Measurements from ENCODE around the gene SAMD3. TPM values are rescaled to one million over a fixed set of nuclear protein-coding genes. Genes with fewer than 3 reads are reported as not detected.

SAMD3 gene
- total RNA-seq, 1 experiment from 2014 or later, result 7.5 TPM

- H3K4me1 ChIP-seq (ENCODE audit: control insufficient read depth in 1 of 2, insufficient read depth in 2 of 2, low read length in 2 of 2), result no peaks in the 10 kb centered on the region
- no peak overlapping the region for H3K27ac ChIP-seq (ENCODE audit: low read depth, low read length)
- H3K9me2 ChIP-seq (ENCODE audit: insufficient read depth), result no peaks in the 10 kb centered on the region
- no peaks in the 10 kb centered on the region for H4K20me1 ChIP-seq (ENCODE audit: insufficient read depth)
- ChIA-PET RAD21 (ENCODE audit: low non-redundant PET in 1 of 2, low total read pairs in 2 of 2, uncharacterized antibody in 2 of 2, unreplicated experiment in 2 of 2) (no interaction called here), POLR2A (no interaction called here), CTCF (no interaction called here)
- no peaks in the 10 kb centered on the region for H3K79me2 ChIP-seq (ENCODE audit: insufficient read depth, low read length)
- no peak overlapping the region for H3K4me3 ChIP-seq (replicated peaks in 1 of 2; ENCODE audit: low read depth in 1 of 2, low read length in 2 of 2)
- H3K9me3 ChIP-seq (ENCODE audit: control insufficient read depth in 1 of 2, insufficient read depth in 1 of 2, low read depth in 1 of 2, low read length in 2 of 2), result no peaks in the 10 kb centered on the region
- TF ChIP-seq RAD21 (IDR thresholded peaks at IDR 0.05; ENCODE audit: low read depth), result no peak
- no peak for TF ChIP-seq SRF (IDR thresholded peaks at IDR 0.05; ENCODE audit: low read depth)
- no peak for TF ChIP-seq JUND (IDR thresholded peaks at IDR 0.05)
- DNase-seq (ENCODE audit: low read depth, low spot score) (no peak), ATAC-seq (no peak)
- no peaks in the 10 kb centered on the region for H3K27me3 ChIP-seq (ENCODE audit: insufficient read depth, low read length)
- H2AFZ ChIP-seq (ENCODE audit: low read depth, low read length, poor library complexity, severe bottlenecking), result no peak overlapping the region
- H3K36me3 ChIP-seq (ENCODE audit: control insufficient read depth in 1 of 2, insufficient read depth in 2 of 2, low read length in 2 of 2), result peaks cover 0 to 10% of the 10 kb centered on the region in 2 experiments; a peak in 1 of 4 replicates
- no peak overlapping the region for H3K4me2 ChIP-seq (ENCODE audit: low read length)
- BruUV-seq (replicated peaks), result no TSS peak
- H3K9ac ChIP-seq (ENCODE audit: low read length), result no peak overlapping the region
- intact Hi-C loops (cut with micrococcal nuclease), result no loop called here
Observed at GRCh38 chr6:130099119-130099518, 123.6 kb downstream of the SAMD3 start.

GRCh38 chr6:130098317-130098716 lies 124.4 kb downstream of the SAMD3 start:
- no peaks in the 10 kb centered on the region for H3K9me2 ChIP-seq (ENCODE audit: insufficient read depth)
- ChIA-PET CTCF (no interaction called here), RAD21 (ENCODE audit: low non-redundant PET in 1 of 2, low total read pairs in 2 of 2, uncharacterized antibody in 2 of 2, unreplicated experiment in 2 of 2) (no interaction called here), POLR2A (no interaction called here)
- no peak overlapping the region for H3K4me2 ChIP-seq (ENCODE audit: low read length)
- no peaks in the 10 kb centered on the region for H3K79me2 ChIP-seq (ENCODE audit: insufficient read depth, low read length)
- no peaks in the 10 kb centered on the region for H4K20me1 ChIP-seq (ENCODE audit: insufficient read depth)
- no peaks in the 10 kb centered on the region for H3K4me1 ChIP-seq (ENCODE audit: control insufficient read depth in 1 of 2, insufficient read depth in 2 of 2, low read length in 2 of 2)
- H2AFZ ChIP-seq (ENCODE audit: low read depth, low read length, poor library complexity, severe bottlenecking), result no peak overlapping the region
- no peak for ATAC-seq
- H3K27me3 ChIP-seq (ENCODE audit: insufficient read depth, low read length), result no peaks in the 10 kb centered on the region
- intact Hi-C loops (cut with micrococcal nuclease), result no loop called here
- TF ChIP-seq ELF1 (IDR thresholded peaks at IDR 0.05; ENCODE audit: borderline replicate concordance, low read depth), result no peak
- TF ChIP-seq SIN3A (IDR thresholded peaks at IDR 0.05; ENCODE audit: low read depth), result no peak
- no peak for TF ChIP-seq SRF (IDR thresholded peaks at IDR 0.05; ENCODE audit: low read depth)
- no peak for TF ChIP-seq ATF3 (IDR thresholded peaks at IDR 0.05)
- no peak for TF ChIP-seq TCF7L2 (IDR thresholded peaks at IDR 0.05; ENCODE audit: borderline replicate concordance, extremely low read depth, insufficient read depth, insufficient read length)
- no peak for TF ChIP-seq CEBPB (IDR thresholded peaks at IDR 0.05; ENCODE audit: low read depth)
- no peak for TF ChIP-seq EZH2 (IDR thresholded peaks at IDR 0.05)
- no peak for TF ChIP-seq EGR1 (IDR thresholded peaks at IDR 0.05; ENCODE audit: low read depth)
- no peak for TF ChIP-seq YY1 (IDR thresholded peaks at IDR 0.05; ENCODE audit: extremely low read depth, insufficient replicate concordance, low read depth, low read length)
- no peak for TF ChIP-seq SP1 (IDR thresholded peaks at IDR 0.05; ENCODE audit: low read depth)
- no peak for TF ChIP-seq POLR2A (IDR thresholded peaks at IDR 0.05; ENCODE audit: borderline replicate concordance, extremely low read depth, insufficient read depth, insufficient read length)
- no peak for TF ChIP-seq ZBTB33 (IDR thresholded peaks at IDR 0.05; ENCODE audit: extremely low read depth, insufficient replicate concordance, low read length)
- TF ChIP-seq POLR2AphosphoS5 (IDR thresholded peaks at IDR 0.05; ENCODE audit: low read depth, low read length), result no peak
- no peak for TF ChIP-seq RAD21 (IDR thresholded peaks at IDR 0.05; ENCODE audit: low read depth)
- no peak overlapping the region for H3K27ac ChIP-seq (ENCODE audit: low read depth, low read length)
- H3K9ac ChIP-seq (ENCODE audit: low read length), result no peak overlapping the region
- H3K4me3 ChIP-seq (replicated peaks in 1 of 2; ENCODE audit: low read depth in 1 of 2, low read length in 2 of 2), result no peak overlapping the region
- no TSS peak for BruUV-seq (replicated peaks)
- H3K9me3 ChIP-seq (ENCODE audit: control insufficient read depth in 1 of 2, insufficient read depth in 1 of 2, low read depth in 1 of 2, low read length in 2 of 2), result no peaks in the 10 kb centered on the region
- peaks cover 0 to 8% of the 10 kb centered on the region in 2 experiments; a peak in 2 of 4 replicates for H3K36me3 ChIP-seq (ENCODE audit: control insufficient read depth in 1 of 2, insufficient read depth in 2 of 2, low read length in 2 of 2)
- DNase-seq (ENCODE audit: low read depth, low spot score), result no peak

All from HCT116 (cell line).